Stimulated activated CD4-positive, alpha-beta T cell treated with anti-CD3 and anti-CD28 coated beads, Interleukin-1b, Interleukin-23, amount 100 ng/mL, for 24 hours (primary cell): ENCODE results near the gene MGAT4A.
A peak's percentile ranks its signal among the peaks of the same experiment; 100 is the strongest.
"Not testable (repeated sequence)": the region's sequence is repeated elsewhere in the genome, so short reads cannot be mapped to it uniquely, and the experiment has no call there.

ENCODE experiments used
- DNase-seq, 4 experiments: peaks; one replicate each; pipeline ENCODE4 v3.0.0-alpha.2; 2020; ENCODE audit warnings: low read depth in 4 of 4, low spot score in 1 of 4

MGAT4A gene

GRCh38 chr2:98608116-98608961 is 122.6 kb downstream of the MGAT4A start, which contains the start of the genes COA5 and UNC50:
Gene COA5, minus strand, starts transcription at chr2:98608512. Its CDS starts 107 bp downstream, at chr2:98608405.
Gene UNC50, plus strand, starts transcription at chr2:98608589. Its CDS starts 1,171 bp downstream, at chr2:98609760.
- peak; percentile 85 to 87 (median 86) for DNase-seq

GRCh38 chr2:98607741-98608115 is 123.2 kb downstream of the MGAT4A start:
- DNase-seq: no peak

- DNase-seq: no peak
These were observed 123.8 kb downstream of the MGAT4A start for GRCh38 chr2:98607104-98607503.

- no peak for DNase-seq
These were observed 124.5 kb downstream of the MGAT4A start for GRCh38 chr2:98606431-98606830.

- no peak for DNase-seq
These were observed 125.9 kb downstream of the MGAT4A start for GRCh38 chr2:98605076-98605475.

GRCh38 chr2:98604547-98604946 is 126.4 kb downstream of the MGAT4A start:
- DNase-seq: no peak

DNA sequence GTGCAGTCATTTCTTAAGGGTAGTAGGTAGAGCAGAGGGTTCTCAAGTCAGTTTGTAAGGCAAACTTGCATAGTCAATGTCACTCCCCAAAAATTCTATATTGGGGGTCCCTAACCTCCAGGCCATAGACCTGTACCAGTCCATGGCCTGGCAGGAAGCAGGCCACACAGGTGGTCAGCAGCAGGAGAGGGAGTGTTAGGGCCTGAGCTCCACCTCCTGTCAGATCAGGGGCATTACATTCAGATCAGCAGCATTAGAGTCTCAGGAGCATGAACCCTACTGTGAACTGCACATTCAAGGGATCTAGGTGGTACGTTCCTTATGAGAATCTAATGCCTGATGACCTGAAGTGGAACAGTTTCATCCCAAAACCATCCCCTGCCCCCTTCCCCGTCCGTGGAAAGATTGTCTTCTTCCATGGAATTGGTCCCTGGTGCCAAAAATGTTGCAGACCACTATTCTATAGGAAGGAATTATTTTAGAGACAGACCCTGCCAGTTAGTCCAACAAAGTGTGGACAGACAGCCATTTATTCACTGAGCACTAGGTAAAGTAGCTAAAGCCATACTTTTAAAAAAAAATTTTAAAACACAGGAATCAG is 129.3 kb downstream of the MGAT4A start:
- no peak for DNase-seq

- no peak for DNase-seq
These were observed 132.0 kb downstream of the MGAT4A start for GRCh38 chr2:98598781-98599428.

GRCh38 chr2:98594665-98595064 is 136.3 kb downstream of the MGAT4A start:
- not testable (repeated sequence) for DNase-seq

DNA sequence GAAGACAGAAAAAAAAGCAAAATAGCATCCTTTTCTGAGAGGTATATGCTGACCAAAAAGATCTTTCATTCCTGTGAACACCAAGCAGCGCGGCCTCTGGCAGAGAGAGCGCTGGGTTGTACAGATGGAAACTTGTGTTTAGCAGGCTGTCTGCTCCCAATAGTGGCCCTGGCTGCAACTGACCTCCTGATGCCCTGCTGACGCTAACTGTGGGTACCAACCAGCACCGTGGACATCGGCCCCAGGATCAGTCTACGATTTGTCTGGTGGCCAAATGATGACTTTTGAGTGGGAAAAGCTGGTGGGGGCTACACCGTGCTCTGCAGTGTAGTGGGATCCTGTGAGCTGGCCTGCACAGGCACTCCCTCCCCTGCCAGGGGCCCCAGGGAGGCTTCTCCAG is 138.4 kb downstream of the MGAT4A start:
- DNase-seq: no peak

DNA sequence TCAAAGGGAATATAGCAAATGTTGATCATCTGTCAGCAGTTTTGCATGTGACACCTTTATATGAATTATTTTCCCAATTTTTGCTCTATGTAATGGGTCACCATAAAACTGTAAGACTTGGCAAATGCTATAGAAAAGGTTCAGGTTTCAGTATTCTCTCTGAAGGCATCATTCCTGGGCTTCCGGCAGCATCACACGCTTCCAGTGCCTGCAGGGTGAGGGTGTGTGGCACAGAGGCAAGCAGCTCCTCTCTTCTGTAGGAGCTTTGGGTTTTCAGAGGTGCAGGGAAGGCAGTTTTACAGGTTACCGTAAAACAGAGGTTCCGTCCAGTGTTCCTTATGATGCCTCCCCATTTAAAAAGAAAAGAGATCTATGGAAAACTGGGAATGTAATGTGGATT is 141.4 kb downstream of the MGAT4A start:
- no peak for DNase-seq

DNA sequence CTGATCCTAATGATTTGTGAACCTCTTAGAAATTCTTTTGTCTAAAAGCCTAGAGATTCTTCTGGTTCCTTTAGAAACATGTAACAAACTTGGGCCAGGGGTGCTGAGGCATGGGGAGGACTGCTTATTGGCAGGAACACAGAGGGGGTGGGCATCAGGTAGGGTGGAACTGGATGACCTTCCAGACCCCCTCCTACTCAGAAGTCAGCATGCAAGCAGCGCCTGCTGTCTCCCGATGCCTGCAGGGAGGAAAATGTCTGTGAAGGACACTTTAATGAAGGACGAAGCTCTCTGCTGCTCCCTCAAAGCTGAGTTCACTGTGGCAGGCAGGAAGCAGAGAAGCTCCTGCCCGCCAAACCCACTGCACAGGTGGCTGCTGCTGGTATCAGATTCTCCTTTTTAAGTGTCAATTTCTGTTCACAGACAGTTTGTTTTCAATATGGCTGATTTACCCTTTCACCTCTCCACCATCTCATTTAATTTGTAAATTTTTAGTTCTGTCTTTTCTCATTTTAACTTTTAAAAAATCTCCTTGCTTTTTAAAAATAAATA is 142.0 kb downstream of the MGAT4A start:
- no peak for DNase-seq

DNA sequence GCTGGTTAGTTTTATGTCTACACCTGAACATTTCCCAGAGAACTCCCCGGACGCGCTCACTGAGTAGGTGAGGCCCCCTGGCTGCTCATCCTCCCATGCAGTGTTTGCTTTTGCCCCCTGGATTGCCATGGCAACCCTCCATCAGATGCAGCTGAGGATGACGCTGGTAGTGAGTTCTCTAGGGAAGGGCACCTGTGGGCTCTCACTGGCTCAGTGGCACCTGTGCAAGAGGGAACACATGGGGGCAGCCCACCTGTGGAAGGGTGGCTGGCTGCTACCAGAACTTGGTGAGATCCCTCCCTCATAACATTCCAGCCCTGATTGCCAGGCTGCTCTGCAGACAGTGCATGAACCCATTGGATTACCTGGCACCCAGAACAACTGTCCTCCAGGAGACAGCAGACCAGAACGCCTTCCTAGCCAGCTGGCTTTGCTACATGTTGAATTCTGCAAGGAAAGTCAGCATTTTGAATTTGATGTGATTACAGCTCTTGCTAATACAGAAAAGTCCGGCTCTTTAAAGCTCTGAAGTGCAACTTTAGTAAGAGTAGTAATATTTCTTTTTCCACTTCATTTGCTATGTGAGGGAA is 144.3 kb downstream of the MGAT4A start:
- no peak for DNase-seq

GRCh38 chr2:98585386-98585785 is 145.5 kb downstream of the MGAT4A start:
- no peak for DNase-seq

DNA sequence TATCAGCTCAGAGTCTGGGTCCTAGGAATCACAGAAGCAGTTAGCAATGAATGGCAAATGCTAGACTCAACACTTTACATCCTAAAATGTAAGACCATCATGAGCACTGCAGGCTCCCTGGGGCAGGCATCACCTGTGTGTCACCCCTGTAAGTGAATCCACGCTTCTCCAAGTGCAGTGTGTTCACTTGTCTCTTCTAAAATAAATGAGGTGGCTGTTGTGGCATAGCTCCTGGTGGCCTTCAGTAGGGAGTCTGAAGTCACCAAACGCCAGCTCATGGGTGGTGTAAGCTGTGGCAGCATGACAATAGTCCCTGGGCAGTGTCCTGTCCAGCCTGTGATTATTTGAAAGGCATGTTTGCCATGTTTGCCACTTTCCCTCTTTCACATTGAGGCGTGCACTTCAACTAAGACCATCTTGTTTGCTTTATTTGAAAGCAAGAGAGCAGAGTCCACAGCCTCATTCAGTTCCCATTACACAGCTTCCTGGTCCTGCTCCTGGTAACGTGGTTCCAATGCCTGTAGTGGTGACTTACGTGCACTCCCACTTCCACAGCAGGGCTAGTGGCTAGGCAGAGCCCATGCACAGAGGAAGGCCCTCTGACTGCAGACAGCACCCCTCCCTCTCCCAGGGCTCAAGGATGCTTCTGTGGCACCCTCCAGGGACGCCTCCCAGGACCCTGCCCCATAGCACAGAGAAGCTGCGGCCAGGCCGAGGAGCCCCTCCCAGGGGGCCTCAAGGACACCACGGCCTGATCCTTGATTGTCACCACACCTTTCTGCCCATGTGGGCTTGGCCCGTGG is 146.9 kb downstream of the MGAT4A start:
- no peak for DNase-seq

DNA sequence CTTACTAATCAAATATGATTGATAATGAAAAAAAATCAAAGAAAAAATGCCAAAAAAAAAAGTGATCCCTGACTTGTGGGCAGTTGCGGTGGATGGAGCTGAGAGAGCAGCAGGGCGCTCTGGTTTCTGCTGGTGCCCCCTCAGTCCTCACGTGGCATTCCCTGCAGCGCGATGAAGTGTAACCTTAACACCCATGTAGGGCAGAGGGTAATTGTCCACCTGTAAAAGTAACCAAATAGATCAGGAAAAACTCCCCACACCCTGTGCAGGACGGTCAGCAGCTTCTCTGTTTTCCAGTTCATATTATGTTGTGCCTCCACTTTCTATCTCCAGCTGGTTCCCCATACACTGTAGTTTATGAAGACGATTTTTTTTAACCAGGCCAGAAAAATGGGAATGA is 147.7 kb downstream of the MGAT4A start:
- DNase-seq: no peak

- no peak for DNase-seq
These were observed 148.4 kb downstream of the MGAT4A start for GRCh38 chr2:98582523-98582922.

DNA sequence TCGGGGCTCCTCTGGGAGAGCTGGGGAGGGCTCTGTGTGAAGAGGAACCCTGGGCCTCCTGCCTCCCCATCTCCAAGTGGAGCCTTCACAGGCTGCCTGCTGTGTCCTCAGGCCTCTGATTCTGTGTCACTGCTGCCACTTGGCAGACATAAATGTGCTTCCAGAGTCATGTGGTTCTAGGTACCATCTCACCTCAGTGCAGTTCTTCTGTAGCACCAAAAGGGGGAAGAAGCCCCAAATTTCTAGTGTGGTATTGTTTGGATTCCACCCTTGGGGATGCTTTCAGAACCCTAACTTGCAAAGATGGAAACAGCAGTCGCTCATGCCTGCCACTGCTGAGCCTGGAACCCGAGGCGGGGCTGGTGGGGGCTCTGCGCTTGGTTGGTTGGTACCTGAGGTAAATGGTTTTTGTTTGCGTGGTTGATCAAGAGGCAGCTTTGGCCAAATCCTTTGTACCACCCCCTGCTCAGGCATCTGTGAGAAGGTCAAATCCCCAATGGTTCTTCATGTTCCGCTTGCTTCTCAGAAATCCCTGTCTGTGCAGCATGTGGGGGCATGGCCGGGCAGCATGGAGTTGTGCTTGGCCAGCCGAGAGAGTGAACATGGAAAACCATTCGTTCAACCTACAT is 150.2 kb downstream of the MGAT4A start:
- DNase-seq: no peak

GRCh38 chr2:98579926-98580325 is 151.0 kb downstream of the MGAT4A start:
- no peak for DNase-seq

DNA sequence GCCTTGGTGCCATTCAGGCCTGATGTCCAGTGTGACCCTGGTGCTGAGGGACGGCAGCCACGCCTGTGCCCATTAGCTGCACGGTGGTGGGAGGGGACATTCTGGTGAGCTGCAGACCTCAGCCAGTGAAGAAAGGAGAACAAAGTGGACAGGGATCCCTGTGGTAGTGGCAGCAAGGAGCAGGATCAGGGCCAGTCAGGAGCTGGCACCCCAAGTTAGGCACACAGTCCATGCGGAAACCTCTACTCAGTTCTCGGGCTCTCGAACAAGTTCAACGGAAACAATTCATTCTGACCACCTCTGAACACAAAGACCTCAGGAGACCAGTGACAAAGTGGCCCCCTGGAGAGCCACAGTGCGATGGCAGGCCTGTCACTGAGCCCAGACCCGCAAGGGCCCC is 152.7 kb downstream of the MGAT4A start:
- no peak for DNase-seq
